KMS-11 (cell line): Measurements from ENCODE around the gene CDH5.

Experiments
- H2AFZ ChIP-seq: fragments of 200-600 bp; sonication (generic); 2 replicates; pipeline ENCODE4 v1.6.1; 2016; ENCODE audit warnings: antibody characterized with exemption, mixed run types, low read depth
- H3K27ac ChIP-seq: fragments of 200-600 bp; sonication (generic); 2 replicates; pipeline ENCODE4 v1.6.1; 2016; ENCODE audit warnings: mild to moderate bottlenecking, mixed run types
- H3K27me3 ChIP-seq: fragments of 200-600 bp; sonication (generic); 2 replicates; pipeline ENCODE4 v1.6.1; 2017; ENCODE audit warnings: mild to moderate bottlenecking, low read depth, mixed run types, moderate library complexity; ENCODE audit not compliant: insufficient read depth
- H3K36me3 ChIP-seq: fragments of 200-600 bp; sonication (generic); 2 replicates; pipeline ENCODE4 v1.6.1; 2017; ENCODE audit warnings: mild to moderate bottlenecking, mixed run types; ENCODE audit not compliant: insufficient read depth
- H3K4me1 ChIP-seq: fragments of 200-600 bp; sonication (generic); 2 replicates; pipeline ENCODE4 v1.6.1; 2016; ENCODE audit warnings: mild to moderate bottlenecking, low read depth, mixed run types; ENCODE audit not compliant: poor library complexity, severe bottlenecking
- H3K4me2 ChIP-seq: fragments of 200-600 bp; sonication (generic); 2 replicates; pipeline ENCODE4 v1.7.0; 2016; ENCODE audit warnings: mild to moderate bottlenecking, mixed run types
- H3K4me3 ChIP-seq: fragments of 200-600 bp; sonication (generic); IDR thresholded peaks from 2 replicates; pipeline ENCODE4 v1.6.1; 2017; ENCODE audit warnings: low read depth, low read length, mixed read lengths; ENCODE audit not compliant: insufficient read depth
- H3K79me2 ChIP-seq: fragments of 200-600 bp; sonication (generic); 2 replicates; pipeline ENCODE4 v1.6.1; 2016; ENCODE audit warnings: low read depth, mixed run types; ENCODE audit not compliant: insufficient read depth
- H3K9ac ChIP-seq: fragments of 200-600 bp; sonication (generic); 2 replicates; pipeline ENCODE4 v1.6.1; 2016; ENCODE audit warnings: mild to moderate bottlenecking, mixed run types
- H4K20me1 ChIP-seq: fragments of 200-600 bp; sonication (generic); 2 replicates; pipeline ENCODE4 v1.6.1; 2016; ENCODE audit warnings: mild to moderate bottlenecking, mixed run types; ENCODE audit not compliant: insufficient read depth
- CTCF ChIP-seq: fragments of 200-600 bp; sonication (generic); conservative IDR thresholded peaks from 2 replicates; pipeline ENCODE4 v1.6.1; 2017; ENCODE audit warnings: low read depth, mild to moderate bottlenecking, antibody characterized with exemption, low read length, moderate library complexity, mixed read lengths

CDH5 gene

GRCh38 chr16:66389256-66390176 lies 23.0 kb downstream of the CDH5 start:
- no peaks in the 10 kb centered on the region for H3K79me2 ChIP-seq
- H3K9ac ChIP-seq: no peak overlapping the region
- no peak overlapping the region for H3K4me3 ChIP-seq
- TF ChIP-seq CTCF: no peak
- no peak overlapping the region for H3K4me2 ChIP-seq
- no peak overlapping the region for H2AFZ ChIP-seq
- H3K36me3 ChIP-seq: no peaks in the 10 kb centered on the region
- no peaks in the 10 kb centered on the region for H3K27me3 ChIP-seq
- H3K27ac ChIP-seq: no peak overlapping the region
- H3K4me1 ChIP-seq: no peaks in the 10 kb centered on the region
- no peaks in the 10 kb centered on the region for H4K20me1 ChIP-seq

GRCh38 chr16:66390346-66391108 lies 24.0 kb downstream of the CDH5 start:
- no peak overlapping the region for H3K27ac ChIP-seq
- no peaks in the 10 kb centered on the region for H3K4me1 ChIP-seq
- no peaks in the 10 kb centered on the region for H4K20me1 ChIP-seq
- no peak overlapping the region for H3K4me2 ChIP-seq
- no peaks in the 10 kb centered on the region for H3K36me3 ChIP-seq
- TF ChIP-seq CTCF: no peak
- H3K27me3 ChIP-seq: no peaks in the 10 kb centered on the region
- H2AFZ ChIP-seq: no peak overlapping the region
- H3K9ac ChIP-seq: no peak overlapping the region
- H3K79me2 ChIP-seq: no peaks in the 10 kb centered on the region
- no peak overlapping the region for H3K4me3 ChIP-seq

GRCh38 chr16:66391726-66392670 lies 25.5 kb downstream of the CDH5 start:
- Histone ChIP-seq H3K79me2 (no peaks in the 10 kb centered on the region), H3K4me1 (no peaks in the 10 kb centered on the region), H3K4me3 (no peak overlapping the region), H2AFZ (no peak overlapping the region), H3K27ac (no peak overlapping the region), H3K9ac (no peak overlapping the region), H4K20me1 (no peaks in the 10 kb centered on the region), H3K36me3 (no peaks in the 10 kb centered on the region), H3K4me2 (no peak overlapping the region), H3K27me3 (no peaks in the 10 kb centered on the region)
- TF ChIP-seq CTCF: no peak
